BJ (cell line): Measurements from ENCODE around the gene ACADSB. TPM values are rescaled to one million over a fixed set of nuclear protein-coding genes. Genes with fewer than 3 reads are reported as not detected.

Experiments
- CTCF ChIA-PET: fragments of 350-600 bp; formaldehyde crosslinking; extraction: SDS; loops from one replicate; lab custom pipeline; 2021; ENCODE audit warnings: antibody characterized with exemption, inconsistent platforms; lab: Yijun Ruan, JAX
- POLR2A ChIA-PET: fragments of 300-600 bp; sonication (Branson Sonifier 250); formaldehyde crosslinking; extraction: SDS; loops from one replicate; lab custom pipeline; 2021; ENCODE audit warnings: antibody characterized with exemption; lab: Charles Lee
- DNase-seq: peaks from one replicate; pipeline ENCODE4 v3.0.0-alpha.2; 2011; ENCODE audit warnings: low read depth
- H3K27me3 ChIP-seq: 2 replicates; pipeline ENCODE4 v1.6.0; 2011; ENCODE audit warnings: low read length; ENCODE audit not compliant: control insufficient read depth, insufficient read depth
- H3K36me3 ChIP-seq: 2 replicates; pipeline ENCODE4 v1.5.1; 2011; ENCODE audit warnings: low read length; ENCODE audit not compliant: control insufficient read depth, insufficient read depth
- H3K4me3 ChIP-seq: 2 replicates; pipeline ENCODE4 v1.5.1; 2011; ENCODE audit warnings: low read depth, mild to moderate bottlenecking, control low read depth, low read length
- polyA minus RNA-seq: library from RNA; depleted of rRNA, polyadenylated mRNA; stranded (reverse); fragments of >200 nt; gene quantifications from 2 replicates; pipeline ENCODE4 v1.2.3, GENCODE V29; 2011; rRNA and poly(A)+ RNA removed
- polyA plus RNA-seq: library from polyadenylated mRNA; depleted of rRNA; stranded (reverse); fragments of >200 nt; gene quantifications from 2 replicates; pipeline ENCODE4 v1.2.3, GENCODE V29; 2011; rRNA removed
- TF ChIP-seq, protein P1 (sequence below): IDR thresholded peaks from 2 replicates; pipeline ENCODE4 v1.5.1; 2011; ENCODE audit warnings: low read depth, mild to moderate bottlenecking, control low read depth, inconsistent platforms, low read length, moderate library complexity; ENCODE audit not compliant: insufficient read depth

The ACADSB gene
- 5.2 and 9.3 TPM in 2 replicates for polyA plus RNA-seq
- polyA minus RNA-seq = 2.1 and 3.6 TPM in 2 replicates

DNA sequence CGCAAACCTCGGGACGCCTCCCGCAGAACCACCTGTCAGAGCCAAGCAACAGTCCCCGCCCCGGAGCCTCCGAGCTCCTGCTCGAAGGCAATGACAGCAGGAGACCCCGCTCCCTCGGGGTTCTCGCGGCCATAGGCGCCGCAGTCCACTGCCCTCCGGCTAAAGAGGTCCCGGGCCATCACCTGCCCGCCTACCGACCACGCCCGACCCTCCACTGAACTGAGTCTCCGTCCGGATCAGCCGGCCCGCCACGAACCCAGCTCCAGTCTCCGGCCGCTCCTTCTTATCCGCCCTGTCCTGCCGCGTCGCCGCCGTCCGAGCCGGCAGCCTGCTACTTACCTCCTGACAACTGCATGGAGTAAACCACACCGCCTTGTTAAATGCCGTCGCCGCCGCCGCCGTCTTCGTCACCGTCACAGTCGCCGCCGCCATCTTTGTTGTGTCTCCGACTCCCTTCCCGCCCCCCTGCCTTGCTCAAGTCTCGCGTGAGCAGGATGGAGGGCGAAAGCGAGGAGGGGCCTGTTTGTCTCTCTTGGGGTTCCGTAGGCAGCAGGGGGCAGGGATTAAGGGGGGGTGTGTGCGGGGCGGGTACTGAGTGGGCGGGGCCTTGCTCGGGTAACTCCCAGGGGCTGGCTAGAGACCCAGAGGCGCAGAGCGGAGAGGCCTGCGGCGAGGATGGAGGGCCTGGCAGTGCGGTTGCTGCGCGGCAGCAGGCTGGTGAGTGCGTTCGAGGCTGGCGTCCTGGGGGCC is at the start of gene ACADSB, which contains the start of gene IKZF5:
Gene ACADSB (plus strand): TSS at position 652 of the 750 bp plus-strand sequence. CDS start 24 bp downstream, at position 676.
Gene IKZF5 (minus strand): TSS at position 441 of the 750 bp plus-strand sequence. CDS start 10,170 bp downstream, outside the sequence.
- POLR2A ChIA-PET = no interaction called here
- H3K36me3 ChIP-seq = no peaks in the 10 kb centered on the region
- DNase-seq = peak; percentile 83
- H3K27me3 ChIP-seq = no peaks in the 10 kb centered on the region
- TF ChIP-seq, protein P1, sequence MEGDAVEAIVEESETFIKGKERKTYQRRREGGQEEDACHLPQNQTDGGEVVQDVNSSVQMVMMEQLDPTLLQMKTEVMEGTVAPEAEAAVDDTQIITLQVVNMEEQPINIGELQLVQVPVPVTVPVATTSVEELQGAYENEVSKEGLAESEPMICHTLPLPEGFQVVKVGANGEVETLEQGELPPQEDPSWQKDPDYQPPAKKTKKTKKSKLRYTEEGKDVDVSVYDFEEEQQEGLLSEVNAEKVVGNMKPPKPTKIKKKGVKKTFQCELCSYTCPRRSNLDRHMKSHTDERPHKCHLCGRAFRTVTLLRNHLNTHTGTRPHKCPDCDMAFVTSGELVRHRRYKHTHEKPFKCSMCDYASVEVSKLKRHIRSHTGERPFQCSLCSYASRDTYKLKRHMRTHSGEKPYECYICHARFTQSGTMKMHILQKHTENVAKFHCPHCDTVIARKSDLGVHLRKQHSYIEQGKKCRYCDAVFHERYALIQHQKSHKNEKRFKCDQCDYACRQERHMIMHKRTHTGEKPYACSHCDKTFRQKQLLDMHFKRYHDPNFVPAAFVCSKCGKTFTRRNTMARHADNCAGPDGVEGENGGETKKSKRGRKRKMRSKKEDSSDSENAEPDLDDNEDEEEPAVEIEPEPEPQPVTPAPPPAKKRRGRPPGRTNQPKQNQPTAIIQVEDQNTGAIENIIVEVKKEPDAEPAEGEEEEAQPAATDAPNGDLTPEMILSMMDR = no peak
- CTCF ChIA-PET = interaction anchor here (0.7 to 1.7 kb wide), 4 partner anchors 8 to 28 kb away, joined by 3 to 6 read pairs (median 4); partner anchors contain the start of gene PSTK
- peak within 1 kb of the TSS; percentile 88 for H3K4me3 ChIP-seq

- POLR2A ChIA-PET = no interaction called here
- CTCF ChIA-PET = no interaction called here
Observed at GRCh38 chr10:122962405-122962804, 46.4 kb upstream of the ACADSB start.

DNA sequence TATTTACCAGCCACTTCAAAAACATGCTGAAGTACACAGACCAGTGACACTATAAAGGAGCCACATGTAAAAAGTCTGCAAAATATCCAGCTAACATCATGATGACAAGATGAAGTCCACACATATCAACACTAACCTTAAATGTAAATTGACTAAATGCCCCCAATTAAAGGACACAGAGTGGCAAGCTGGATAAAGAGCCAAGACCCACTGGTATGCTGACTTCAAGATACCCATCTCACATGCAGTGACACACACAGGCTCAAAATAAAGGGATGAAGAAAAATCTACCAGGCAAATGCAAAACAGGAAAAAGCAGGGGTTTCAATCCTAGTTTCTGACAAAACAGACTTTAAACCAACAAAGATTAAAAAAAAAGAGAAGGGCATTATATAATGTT is 41.9 kb upstream of the ACADSB start:
- H3K36me3 ChIP-seq = no peaks in the 10 kb centered on the region
- ChIA-PET CTCF (interaction anchor here (1.5 kb wide), 1 partner anchor 13 kb away, joined by 5 read pairs; the partner anchor contains the start of gene PSTK), POLR2A (no interaction called here)
- H3K4me3 ChIP-seq = no peak overlapping the region
- no peak for DNase-seq
- TF ChIP-seq, protein P1 = no peak
- no peaks in the 10 kb centered on the region for H3K27me3 ChIP-seq

More at GRCh38 chr10:122962405-122962804, 46.4 kb upstream of the ACADSB start:
- Histone ChIP-seq H3K4me3 (no peak overlapping the region), H3K36me3 (no peaks in the 10 kb centered on the region), H3K27me3 (no peaks in the 10 kb centered on the region)
- TF ChIP-seq, protein P1 = no peak
- DNase-seq = no peak

DNA sequence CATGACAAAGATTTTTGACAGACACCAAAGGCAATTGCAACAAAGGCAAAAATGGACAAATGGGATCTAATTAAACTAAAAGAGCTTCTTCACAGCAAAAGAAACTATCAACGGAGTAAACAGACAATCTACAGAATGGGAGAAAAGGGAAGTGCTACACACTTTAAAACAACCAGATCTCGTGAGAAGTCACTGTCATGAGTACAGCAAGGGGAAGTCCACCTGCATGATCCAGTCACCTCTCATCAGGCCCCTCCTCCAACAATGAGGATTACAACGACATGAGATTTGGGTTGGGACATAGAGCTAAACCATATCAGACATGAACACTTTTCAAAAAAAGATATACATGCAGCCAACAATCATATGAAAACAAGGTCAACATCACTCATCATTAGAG is 40.1 kb upstream of the ACADSB start:
- no peaks in the 10 kb centered on the region for H3K36me3 ChIP-seq
- TF ChIP-seq, protein P1 = no peak
- DNase-seq = no peak
- H3K4me3 ChIP-seq = no peak overlapping the region
- H3K27me3 ChIP-seq = no peaks in the 10 kb centered on the region; the same call in 1 of the 2 replicates
- POLR2A ChIA-PET = no interaction called here
- CTCF ChIA-PET = interaction anchor here (0.7 to 3.7 kb wide), 2 partner anchors 12 to 177 kb away, joined by 3 to 17 read pairs; partner anchors contain the start of gene PSTK

- H3K4me3 ChIP-seq = no peak overlapping the region
- no peak for DNase-seq
- ChIA-PET POLR2A (no interaction called here), CTCF (no interaction called here)
- TF ChIP-seq, protein P1 = no peak
- no peaks in the 10 kb centered on the region for H3K36me3 ChIP-seq
- no peaks in the 10 kb centered on the region; the same call in 1 of the 2 replicates for H3K27me3 ChIP-seq
Observed at GRCh38 chr10:122974023-122974422, 34.8 kb upstream of the ACADSB start.
